ENCODE data around the gene CDH23.

DNA sequence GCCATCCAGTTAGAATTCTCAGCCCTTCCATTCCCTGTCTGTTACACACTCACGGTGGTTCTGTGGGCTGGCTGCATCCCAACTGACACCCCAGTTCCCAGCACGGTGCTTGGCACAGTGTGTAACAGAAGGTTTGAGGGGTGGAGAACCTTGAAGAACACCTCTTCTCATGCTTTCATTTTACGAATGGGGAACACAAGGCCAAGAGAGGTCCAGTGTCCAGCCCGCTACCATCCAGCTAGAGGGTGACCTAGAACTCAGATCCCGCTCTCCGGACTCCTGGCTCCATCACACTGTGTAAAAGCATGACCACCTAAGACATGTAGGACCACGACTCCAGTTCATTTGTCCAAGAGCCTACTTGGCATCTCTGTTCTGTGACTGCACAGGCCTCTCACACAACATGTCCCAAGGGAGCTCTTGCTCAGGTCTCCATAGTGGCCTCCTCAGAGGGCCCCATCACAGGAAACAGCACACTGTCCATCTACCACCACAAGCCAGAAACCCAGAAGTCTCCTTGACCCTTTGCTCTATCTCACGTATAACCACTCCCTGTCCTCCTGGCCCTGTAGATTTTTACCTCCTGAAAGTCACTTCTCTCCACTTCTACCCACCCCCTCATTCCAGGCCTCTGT lies 2.8 kb upstream of the CDH23 start:
- TF ChIP-seq CTCF (conservative IDR thresholded peaks at IDR 0.05 in 1 of 2, IDR thresholded peaks at IDR 0.05 in 1 of 2; ENCODE audit: extremely low read depth in 1 of 2, insufficient read depth in 1 of 2, low read depth in 1 of 2, low read length in 2 of 2) (no peak), EZH2 (IDR thresholded peaks at IDR 0.05; ENCODE audit: borderline replicate concordance, low read length) (no peak)
